Ecto neural progenitor cell (in vitro differentiated cells): ENCODE results near the gene CDKL4.
"Not testable (repeated sequence)": the region's sequence is repeated elsewhere in the genome, so short reads cannot be mapped to it uniquely, and the experiment has no call there.

ENCODE experiments used
- DNase-seq: peaks from one replicate; pipeline ENCODE4 v3.0.0-alpha.2; 2018; ENCODE audit warnings: low spot score

Gene CDKL4

GRCh38 chr2:39228413-39229209 is 15.2 kb downstream of the CDKL4 start:
- DNase-seq = no peak

- peak; percentile 82 for DNase-seq
Measured at GRCh38 chr2:39227628-39228412, 15.9 kb downstream of the CDKL4 start.

DNA sequence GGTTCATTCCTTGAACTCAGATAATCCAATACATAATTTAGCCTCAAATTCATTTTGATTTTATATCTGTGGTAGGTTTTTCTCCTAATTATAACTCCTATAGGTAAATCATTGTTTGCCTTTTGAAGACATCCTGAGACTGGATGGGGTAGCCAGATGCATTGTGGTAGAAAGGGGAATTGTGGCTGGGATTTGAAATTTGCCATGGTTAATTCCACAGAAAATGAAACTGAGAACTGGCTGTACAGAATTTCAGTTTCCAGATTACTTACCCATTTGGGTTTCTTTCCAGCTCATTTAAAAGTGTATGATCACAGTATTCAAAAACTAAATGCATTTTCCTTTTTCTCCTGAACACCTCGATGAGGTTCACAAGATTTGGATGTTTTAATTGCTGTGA is 18.2 kb downstream of the CDKL4 start:
- no peak for DNase-seq

GRCh38 chr2:39223909-39224308 is 19.9 kb downstream of the CDKL4 start:
- no peak for DNase-seq

DNA sequence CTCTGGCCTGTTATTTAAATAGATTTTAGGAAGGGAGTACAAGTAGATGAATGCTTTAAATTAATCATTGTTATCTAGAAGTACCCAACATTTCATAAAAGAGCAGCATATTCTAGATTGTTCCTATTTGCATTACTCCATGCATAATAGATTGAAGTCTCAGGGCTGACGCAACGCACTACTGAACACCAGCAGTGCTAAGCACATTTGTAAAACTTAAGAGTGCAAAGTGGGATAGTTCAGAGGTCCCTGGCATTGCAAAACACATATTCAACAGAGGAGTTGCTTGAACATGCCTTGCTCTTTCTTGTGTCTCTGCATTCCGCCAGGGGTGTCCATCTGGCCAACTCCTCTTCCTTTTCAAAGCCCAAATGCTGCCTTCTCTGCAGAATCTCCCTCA is 22.3 kb downstream of the CDKL4 start:
- no peak for DNase-seq

DNA sequence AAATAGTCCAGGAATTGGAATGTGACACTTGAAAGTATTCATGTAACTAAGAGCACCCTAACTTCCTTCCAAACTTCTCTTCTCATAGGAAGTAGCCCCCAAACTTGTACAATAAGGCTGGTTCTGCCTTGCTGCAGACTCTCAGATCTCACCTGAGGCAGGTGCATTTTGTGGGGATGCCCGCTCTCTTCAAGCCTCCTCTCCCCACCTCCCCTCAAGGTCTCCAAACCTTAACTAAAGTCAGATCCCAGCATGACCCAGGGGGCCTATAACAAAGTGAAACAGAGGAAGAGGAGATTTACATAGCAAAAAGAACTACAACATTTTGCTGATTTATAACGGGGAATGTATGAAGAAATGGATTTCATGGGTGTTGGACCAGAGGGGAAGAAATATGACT is 23.6 kb downstream of the CDKL4 start:
- DNase-seq = no peak

- no peak for DNase-seq
Measured at GRCh38 chr2:39218391-39218790, 25.4 kb downstream of the CDKL4 start.

GRCh38 chr2:39217192-39217550 is 26.6 kb downstream of the CDKL4 start:
- no peak for DNase-seq

DNA sequence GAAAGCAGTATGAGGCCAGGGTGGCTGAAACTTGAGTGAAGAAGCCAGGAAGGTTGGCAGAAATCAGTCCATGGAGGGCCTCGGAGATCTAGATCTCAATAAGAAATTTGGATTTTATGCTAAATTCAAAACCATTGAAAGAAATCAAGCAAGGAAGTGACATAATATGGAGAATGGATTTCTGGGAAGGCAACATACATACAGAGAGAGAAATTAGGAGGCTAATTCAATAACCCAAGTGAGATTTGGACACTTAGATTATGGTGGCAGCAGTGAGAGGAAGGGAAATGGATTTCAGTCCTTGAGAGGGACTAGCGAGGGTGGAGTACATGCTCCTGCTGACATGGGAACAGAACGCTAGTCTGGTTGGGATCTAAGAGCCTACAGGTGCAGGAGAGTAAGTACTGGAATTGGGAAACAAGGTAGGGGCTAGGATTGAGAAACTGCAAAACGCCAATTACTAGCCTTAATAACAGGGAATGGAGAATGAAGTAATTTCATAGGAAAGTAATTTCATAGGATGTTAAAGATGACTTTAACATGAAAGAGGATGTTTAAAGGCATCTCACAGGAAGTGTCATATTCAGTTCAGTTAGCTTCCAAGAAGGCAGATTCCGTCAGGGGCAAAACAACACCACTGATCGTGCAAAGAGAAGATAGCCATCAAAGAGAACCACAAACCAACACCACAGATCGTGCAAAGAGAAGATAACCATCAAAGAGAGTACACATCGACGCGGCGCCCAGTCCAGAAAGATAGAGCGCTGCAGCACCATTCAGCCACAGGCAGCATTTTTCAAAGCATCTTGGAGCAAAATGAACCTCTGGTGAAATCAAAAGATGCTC is 27.2 kb downstream of the CDKL4 start:
- no peak for DNase-seq

GRCh38 chr2:39215545-39215944 is 28.2 kb downstream of the CDKL4 start:
- DNase-seq = no peak

DNA sequence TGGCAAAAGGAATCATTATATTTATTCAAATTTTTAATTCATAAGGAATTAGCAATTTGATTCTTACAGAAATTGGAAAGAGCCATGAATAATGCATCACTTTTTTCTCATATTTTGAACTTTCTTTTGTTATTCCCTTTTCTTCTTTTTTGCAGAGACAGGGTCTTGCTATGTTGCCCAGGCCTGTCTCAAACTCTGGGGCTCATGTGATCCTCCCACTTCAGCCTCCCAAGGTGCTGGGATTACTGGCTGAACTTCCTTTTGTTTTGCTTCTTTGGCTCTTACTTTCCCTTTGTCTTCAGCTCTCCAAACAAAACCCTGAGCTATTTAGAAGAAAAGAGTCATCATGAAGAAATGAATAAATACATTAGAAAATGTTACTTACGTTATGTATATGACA is 30.8 kb downstream of the CDKL4 start:
- no peak for DNase-seq

DNA sequence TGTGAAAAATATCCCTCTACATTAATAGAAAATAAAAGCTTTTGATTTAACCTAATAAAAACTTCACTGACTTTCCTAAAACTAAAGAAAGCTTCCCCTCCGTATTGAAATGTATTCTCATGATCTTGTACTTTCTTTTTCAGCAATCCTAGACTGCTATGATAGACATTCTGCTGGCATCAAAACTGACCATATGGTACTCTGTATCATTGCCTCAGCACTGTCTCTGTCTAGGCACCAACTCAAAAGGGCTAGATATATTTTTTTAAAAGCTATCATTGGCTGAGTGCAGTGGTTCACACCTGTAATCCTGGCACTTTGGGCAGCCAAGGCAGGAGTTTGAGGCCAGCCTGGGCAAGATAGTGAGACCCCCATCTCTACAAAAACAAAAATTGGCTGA is 32.9 kb downstream of the CDKL4 start:
- no peak for DNase-seq

DNA sequence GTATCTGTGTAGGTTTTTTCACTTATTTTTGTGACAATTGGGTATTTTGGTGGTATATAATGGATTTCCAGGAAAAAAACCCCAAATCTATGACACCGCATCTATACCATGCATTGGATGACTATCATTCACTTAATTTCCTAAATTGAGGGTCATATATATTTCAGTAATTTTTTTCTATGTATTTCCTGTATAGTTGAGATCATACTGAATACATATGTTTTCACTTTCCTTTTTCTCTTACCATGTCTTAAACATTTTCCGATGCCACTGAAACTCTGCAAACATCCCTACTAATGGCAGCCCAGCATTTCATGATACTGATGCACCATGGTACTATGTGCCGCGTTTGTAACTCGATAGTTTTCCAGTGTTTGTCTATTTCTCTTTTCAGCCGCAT is 40.4 kb downstream of the CDKL4 start:
- DNase-seq = no peak

GRCh38 chr2:39202639-39203369 is 41.0 kb downstream of the CDKL4 start:
- DNase-seq = no peak

GRCh38 chr2:39197003-39197402 is 46.8 kb downstream of the CDKL4 start:
- DNase-seq = not testable (repeated sequence)

GRCh38 chr2:39194686-39195085 is 49.1 kb downstream of the CDKL4 start:
- no peak for DNase-seq

DNA sequence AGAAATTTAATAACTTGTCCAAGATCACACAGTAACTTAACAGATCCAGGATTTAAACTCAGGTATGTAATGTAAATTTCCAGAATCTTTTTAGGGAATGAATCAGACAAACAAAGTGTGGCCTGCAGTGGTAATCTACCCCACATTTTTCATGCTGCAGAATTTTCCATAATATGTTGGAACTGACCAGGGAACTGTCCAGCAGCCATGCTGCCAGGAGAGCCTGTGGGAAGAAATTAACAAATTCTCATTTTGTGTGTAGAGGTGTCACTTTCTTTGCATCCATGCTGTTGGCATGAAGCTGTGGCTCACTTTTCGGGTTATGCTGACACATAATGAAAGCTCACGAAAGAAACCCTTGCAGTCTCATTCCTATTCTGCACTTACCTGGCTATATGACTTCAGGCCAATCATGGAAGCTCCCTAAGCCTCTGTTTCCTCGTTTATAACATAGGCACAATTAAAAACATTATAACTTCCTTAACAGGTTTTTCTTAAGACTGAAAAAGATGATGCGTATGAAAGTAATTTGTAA is 54.7 kb downstream of the CDKL4 start:
- no peak for DNase-seq

DNA sequence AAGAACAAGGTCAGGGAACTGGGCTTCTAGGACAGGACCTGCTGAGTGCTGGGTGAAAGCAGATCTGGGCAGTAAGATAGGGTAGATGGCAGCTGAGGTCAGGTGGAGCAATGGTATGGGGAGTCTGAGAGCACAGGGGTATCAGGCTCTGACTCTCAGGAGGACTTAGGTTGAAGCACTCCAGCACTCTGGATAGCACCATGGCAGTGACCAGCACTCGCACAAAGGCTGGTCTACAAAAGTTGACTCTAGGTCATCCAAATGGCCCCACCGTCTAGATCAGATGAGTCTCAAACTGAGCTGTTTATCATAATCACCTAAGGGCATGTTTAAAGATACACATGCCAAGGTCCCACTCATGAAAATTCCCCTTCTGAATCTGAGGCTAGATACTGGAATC is 60.1 kb downstream of the CDKL4 start:
- no peak for DNase-seq

DNA sequence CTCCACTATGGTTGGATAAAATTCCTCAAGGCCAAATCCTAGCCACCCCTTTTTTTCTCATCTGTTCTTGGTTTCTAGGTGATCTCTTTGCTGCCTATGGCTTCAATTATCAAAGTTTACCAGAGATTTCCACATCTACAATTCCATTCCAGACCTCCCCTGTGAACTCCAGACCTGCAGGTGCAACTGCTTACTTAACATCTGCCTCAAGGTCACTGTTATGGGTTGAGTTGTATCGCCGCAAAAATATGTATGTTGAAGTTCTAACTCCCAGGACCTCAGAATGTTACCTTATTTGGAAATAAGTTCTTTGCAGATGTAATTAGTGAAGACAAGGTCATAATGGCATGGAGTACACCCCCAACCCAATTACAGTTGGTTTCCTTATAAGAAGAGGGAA is 62.5 kb downstream of the CDKL4 start:
- no peak for DNase-seq

DNA sequence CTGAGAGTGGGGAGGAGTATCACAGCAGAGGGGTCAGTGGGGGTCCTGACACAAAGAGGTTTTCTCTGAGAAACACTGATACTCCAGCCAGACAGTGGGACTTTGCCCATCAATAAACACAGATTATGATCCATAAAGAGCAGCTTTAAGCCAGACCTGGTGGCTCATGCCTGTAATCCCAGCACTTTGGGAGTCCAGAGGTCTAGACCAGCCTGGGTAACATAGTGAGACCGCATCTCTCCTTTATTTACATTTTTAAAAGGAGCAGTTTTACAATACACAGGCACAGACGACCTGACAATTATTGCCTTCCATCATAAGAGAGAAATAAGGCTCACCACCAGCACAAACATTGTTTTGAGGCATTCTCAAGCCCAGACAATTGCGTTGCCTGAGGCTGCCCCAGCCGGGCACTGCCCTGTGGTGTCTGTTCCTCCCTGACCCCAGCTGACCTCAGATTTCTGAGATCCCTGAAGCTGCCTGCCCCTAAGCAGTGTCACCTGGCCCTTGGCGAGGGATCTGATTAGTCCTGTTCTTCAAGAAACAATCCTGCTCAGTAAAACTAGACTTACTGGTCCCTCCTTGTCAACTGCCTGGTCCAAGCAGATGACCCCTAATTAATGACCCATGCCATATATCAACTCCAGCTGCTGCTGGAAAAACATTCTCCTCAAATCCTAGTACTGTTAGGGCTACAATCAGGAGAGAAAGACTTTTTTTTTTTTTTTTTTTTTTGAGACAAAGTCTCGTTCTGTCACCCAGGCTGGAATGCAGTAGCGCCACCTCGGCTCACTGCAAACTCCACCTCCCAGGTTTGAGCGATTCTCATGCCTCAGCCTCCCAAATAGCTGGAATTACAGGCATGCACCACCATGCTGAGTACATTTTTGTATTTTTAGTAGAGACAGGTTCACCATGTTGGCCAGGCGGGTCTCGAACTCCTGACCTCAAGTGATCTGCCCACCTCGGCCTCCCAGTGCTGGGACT is 63.5 kb downstream of the CDKL4 start:
- peak; percentile 65 for DNase-seq
